DMS 273 (cell line): Measurements from ENCODE around the gene GCH1.
"Not testable (repeated sequence)": the region's sequence is repeated elsewhere in the genome, so short reads cannot be mapped to it uniquely, and the experiment has no call there.

ENCODE experiments used
- DNase-seq: peaks from one replicate; lab custom pipeline; 2025; ENCODE audit not compliant: unreplicated experiment; lab: John Stamatoyannopoulos, UW

GCH1 gene, protein sequence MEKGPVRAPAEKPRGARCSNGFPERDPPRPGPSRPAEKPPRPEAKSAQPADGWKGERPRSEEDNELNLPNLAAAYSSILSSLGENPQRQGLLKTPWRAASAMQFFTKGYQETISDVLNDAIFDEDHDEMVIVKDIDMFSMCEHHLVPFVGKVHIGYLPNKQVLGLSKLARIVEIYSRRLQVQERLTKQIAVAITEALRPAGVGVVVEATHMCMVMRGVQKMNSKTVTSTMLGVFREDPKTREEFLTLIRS

DNA sequence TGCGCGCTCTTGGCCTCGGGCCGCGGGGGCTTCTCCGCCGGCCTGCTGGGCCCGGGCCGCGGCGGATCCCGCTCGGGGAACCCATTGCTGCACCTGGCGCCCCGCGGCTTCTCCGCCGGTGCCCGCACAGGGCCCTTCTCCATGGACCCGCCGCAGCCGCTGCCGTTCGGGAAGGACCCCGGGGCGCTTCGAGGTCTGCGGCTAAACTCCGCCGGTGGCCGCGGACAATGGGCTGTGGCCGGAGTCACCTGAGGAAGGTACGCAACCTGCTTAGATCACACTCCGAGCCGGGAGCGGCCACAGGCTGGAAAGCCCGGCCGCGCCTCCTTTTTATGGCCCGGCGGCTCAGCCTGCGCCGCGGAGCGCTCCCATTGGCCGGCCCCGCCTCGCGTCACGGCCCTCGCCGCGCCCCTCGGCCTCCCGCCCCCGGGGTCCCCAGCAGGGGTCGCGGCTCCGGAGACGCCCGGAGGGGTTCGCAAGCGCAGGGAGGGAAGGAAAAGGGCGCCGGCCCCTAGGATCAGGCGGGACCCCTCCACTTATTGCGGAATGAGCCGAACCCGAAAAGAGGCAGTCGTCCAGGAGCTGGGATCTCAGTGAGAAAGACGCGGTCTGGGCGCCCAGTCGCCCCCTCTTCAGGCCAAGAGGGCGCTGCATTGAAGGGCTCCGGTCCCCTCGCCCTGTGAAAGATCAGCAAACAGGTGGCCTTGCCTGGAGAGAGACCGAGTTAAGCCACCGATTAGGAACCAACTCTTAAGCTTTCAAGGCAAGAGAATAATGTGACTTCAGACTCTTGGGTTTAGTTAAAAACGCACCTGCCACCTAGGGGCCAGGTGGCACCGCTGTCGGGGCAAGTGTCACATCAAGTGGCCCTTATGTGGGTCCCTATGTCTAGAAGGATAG lies at the start of gene GCH1:
Gene GCH1 (minus strand): TSS at position 306 of the 900 bp plus-strand sequence. CDS start 163 bp downstream, at position 143.
- peak; percentile 91 for DNase-seq

- DNase-seq: no peak
Measured at GRCh38 chr14:54947230-54947629, 44.6 kb upstream of the GCH1 start.

DNA sequence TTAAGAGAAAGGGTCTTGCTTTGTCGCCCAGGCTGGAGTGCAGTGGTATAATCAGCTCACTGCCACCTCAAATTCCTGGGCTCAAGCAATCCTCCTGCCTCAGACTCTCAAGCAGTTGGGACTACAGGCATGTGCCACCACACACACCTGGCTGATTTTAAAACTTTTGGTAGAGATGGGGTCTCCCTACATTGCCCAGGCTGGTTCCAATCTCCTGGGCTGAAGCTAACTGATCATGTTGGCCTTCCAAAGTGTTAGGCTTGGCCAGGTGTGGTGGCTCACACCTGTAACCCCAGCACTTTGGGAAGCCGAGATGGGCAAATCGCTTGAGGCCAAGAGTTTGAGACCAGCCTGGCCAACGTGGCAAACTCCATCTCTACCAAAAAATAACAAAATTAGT lies 43.9 kb upstream of the GCH1 start:
- DNase-seq: no peak

DNA sequence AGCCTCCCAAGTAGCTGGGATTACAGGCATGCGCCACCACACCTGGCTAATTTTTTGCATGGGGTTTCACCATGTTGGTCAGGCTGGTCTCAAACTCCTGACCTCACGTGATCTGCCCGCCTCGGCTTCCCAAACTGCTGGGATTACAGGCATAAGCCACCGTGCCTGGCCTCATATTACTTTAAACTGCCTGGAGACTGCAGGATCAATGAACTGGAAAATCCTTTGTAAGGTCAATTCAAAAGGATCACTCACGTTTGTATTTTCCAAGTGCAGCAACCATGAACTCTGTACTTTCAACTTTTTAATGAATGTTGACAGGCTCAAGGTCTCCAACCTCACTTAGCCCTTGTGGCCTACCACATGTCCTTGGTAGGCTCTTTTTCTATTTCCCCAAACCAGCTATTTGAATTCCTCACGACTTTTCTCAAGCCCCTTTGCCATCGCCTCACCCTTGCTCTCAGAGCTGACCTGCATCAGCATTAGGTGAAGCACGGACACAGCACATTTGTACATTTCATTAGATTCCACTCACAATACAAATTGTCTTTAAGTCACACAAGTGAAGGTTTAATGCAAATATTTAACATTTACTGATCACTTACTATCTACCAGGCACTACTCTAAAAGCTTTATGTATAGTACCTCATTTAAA lies 42.2 kb upstream of the GCH1 start:
- DNase-seq: no peak

GRCh38 chr14:54942913-54943312 lies 40.3 kb upstream of the GCH1 start:
- DNase-seq: no peak

- DNase-seq: no peak
Measured at GRCh38 chr14:54936816-54937215, 34.2 kb upstream of the GCH1 start.

- no peak for DNase-seq
Measured at GRCh38 chr14:54935958-54936357, 33.3 kb upstream of the GCH1 start.

GRCh38 chr14:54935100-54935499 lies 32.5 kb upstream of the GCH1 start:
- DNase-seq: no peak

GRCh38 chr14:54933006-54933405 lies 30.4 kb upstream of the GCH1 start:
- no peak for DNase-seq

DNA sequence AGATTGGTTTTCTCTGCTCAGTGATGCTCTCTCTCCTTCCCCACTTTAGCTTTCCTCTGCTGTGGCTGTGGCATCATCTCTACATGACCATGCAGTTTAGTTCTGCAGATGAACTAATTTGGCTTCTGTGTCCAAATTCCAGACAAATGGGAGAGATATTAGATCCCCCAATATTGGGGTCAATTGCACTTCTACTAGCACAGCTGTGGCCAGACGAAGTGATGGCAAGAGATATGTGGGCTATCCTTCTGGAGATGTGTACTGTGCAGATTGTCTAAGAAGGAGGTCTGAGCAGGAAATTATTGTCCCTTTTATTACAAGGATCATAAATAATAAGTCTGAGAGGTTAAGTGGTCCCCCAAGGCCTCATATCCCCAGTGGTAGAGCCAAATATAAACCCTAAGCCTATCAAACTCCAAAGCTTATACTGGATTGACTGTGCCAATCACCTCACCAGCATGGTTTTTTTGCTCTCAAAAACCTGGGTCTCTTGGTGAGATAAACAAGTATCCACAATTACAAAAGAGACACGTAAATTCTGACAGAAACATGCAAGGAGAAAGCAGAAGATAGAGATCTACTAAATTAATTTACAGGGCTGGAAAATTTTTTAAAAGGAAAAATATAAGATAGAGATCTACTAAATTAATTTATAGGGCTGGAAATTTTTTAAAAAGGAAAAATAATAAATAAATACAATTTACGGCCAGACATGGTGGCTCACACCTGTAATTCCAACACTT lies 29.1 kb upstream of the GCH1 start:
- DNase-seq: no peak

DNA sequence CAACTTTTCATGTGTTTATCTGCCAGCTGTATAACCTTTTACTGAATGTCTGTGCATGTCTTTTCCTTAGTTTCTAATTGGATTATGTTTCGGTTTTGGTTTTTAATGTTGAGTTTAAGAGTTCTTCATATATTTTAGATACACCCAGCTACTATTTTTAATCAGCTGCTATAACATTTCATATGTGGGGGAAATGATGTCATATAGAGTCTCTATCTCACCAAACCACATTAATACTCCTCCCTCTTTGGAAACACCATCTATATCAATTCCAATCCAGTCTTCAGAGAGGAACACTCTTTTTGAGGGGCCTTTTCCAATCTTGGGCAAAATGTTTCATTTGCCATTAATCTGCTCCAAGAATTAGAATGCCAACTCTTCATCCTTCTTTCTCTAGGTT lies 28.5 kb upstream of the GCH1 start:
- no peak for DNase-seq

DNA sequence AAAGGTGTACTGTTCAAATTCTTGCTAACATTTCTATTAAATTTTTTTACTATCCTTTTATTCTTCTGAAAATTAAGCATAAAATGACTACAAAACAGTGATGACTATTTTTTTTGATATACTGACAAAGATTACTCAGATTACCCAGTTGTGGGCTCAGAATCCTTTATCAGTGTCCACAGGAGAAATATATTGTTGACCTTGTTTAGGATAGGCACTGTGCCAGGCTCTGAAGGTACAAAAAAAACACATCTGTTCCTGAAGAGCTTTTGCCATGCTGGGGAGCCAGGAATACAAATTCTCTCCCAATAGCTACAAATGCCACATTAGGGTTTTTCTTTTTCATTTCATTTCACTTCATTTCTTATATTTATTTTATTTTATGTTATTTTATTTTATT lies 26.9 kb upstream of the GCH1 start:
- peak; percentile 60 for DNase-seq

GRCh38 chr14:54928216-54928615 lies 25.6 kb upstream of the GCH1 start:
- no peak for DNase-seq

DNA sequence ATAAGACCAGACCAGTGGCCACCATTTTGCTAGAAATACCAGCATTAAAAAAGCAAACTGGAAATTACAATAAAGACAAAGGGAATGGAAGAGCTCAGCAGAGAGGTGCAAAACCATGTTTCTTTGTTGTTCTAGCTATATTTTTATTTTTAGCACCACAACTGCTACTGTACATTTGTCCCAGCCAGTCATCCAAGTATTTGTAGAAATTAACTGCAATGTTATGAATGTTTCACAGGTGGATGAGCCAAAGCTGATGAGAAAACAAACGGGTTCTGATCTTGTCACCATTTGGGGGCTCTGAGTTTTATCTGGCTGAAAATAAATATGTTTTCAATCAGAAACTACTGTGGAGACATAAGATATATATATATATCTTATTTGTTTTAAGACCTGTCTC lies 24.9 kb upstream of the GCH1 start:
- no peak for DNase-seq

DNA sequence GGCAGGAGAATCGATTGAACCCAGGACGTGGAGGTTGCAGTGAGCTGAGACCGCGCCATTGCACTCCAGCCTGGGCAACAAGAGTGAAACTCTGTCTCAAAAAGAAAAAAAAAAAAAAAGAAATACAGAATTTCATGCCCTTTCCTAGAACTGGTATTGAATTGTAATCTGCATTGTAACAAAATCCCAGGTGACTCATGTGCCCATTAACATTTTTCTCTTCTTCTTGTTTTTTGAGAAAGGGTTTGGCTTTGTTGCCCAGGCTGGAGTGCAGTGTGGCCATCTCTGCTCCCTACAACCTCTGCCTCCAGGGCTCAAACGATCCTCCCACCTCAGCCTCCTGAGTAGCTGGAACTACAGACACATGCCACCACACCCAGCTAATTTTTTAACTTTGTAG lies 23.9 kb upstream of the GCH1 start:
- DNase-seq: not testable (repeated sequence)

DNA sequence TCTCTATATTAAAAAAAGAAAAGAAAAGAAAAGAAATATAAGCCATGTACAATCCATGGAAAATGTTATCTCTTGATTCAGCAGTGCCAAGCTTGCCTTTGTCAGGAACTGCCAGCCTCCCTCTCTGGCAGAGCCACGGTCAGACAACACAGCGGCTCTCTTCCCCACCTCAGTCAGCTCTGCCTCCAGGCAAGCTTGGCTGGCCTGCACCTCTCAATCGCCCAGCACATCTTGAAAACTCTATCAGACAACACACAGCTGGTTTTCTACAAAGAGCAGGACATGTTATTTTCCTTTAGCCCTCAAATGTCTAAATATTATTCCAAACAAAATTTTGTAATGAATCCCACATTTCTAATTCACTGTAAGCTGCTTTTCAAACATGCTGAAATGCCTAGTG lies 20.0 kb upstream of the GCH1 start:
- no peak for DNase-seq

DNA sequence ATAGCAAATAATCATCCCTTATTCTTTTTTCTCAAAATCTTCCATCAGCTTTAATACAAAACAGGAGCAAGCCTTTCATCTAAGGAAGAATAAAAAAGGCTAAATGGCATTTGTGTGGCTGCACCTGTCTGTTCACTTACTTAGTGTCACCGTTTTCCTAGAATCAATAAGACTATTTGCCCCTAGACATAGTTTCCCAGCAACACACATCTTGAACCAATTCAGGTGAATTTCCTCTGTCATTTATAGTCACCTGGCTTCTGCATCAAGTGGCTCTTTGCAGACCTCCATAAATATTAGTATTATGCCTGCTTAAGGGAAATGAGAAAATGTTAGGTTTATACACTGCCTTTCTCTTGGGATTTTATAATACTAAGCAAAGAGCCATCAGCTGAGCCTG lies 17.4 kb upstream of the GCH1 start:
- no peak for DNase-seq

- DNase-seq: no peak
Measured at GRCh38 chr14:54919330-54919729, 16.7 kb upstream of the GCH1 start.

DNA sequence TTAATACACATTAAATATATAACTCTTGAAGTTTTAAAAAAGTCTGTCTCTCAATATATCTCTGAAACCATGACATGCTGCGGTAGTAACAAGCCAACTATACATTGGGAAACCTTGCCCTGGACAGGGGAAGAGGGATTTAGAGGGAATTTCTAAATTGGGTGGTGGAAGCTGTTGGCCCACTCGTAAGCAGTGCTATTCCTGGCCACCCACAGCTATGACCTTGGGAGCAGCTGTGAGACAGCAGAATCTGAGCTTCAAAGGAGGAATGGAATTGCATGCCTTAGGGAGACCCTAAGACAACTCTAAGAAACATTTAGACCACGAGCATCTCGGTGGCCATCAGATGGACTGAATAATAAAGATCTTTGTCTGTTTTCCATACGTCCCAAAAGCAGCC lies 15.8 kb upstream of the GCH1 start:
- no peak for DNase-seq

DNA sequence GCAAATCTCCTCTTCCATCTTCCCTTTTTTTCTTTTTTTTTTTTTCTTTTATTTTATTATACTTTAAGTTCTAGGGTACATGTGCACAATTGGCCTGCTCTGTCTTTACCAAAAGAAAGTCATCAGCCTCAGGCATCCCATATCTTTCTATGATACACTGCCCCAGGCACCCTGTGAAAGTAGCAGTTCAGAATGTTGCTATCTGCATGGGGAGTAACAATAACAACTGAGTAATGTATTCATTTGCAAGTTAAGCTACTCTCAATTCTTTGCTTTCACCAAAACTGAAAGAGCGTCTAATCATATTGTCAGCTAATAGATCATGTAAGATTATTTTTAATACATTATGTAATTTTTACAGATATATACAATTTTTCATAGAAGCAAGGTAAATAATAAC lies 13.5 kb upstream of the GCH1 start:
- DNase-seq: no peak

- no peak for DNase-seq
Measured at GRCh38 chr14:54909817-54910558, 7.4 kb upstream of the GCH1 start.
